HG02938 (cell line): ENCODE data around the gene HSF5.

Source experiments
- ATAC-seq: cut with Tn5 transposase; IDR thresholded peaks from one replicate; pipeline ENCODE4 v1.9.1; 2021; ENCODE audit warnings: mild to moderate bottlenecking, moderate library complexity; ENCODE audit not compliant: unreplicated experiment

The HSF5 gene

GRCh38 chr17:58387834-58388233, 100.4 kb downstream of the HSF5 start:
- no peak for ATAC-seq

GRCh38 chr17:58386708-58387107, 101.5 kb downstream of the HSF5 start:
- ATAC-seq = no peak

- no peak for ATAC-seq
These were observed 102.8 kb downstream of the HSF5 start for GRCh38 chr17:58385359-58385899.

GRCh38 chr17:58384897-58385296, 103.3 kb downstream of the HSF5 start:
- no peak for ATAC-seq

- no peak for ATAC-seq
These were observed 104.2 kb downstream of the HSF5 start for GRCh38 chr17:58383892-58384462.

- ATAC-seq = no peak
These were observed 105.4 kb downstream of the HSF5 start for GRCh38 chr17:58382872-58383242.

GRCh38 chr17:58382108-58382871, 105.9 kb downstream of the HSF5 start:
- no peak for ATAC-seq

GRCh38 chr17:58381124-58382035, 106.8 kb downstream of the HSF5 start:
- no peak for ATAC-seq

GRCh38 chr17:58380207-58381123, 107.7 kb downstream of the HSF5 start:
- ATAC-seq = no peak

GRCh38 chr17:58379511-58379824, 108.7 kb downstream of the HSF5 start:
- no peak for ATAC-seq

- ATAC-seq = no peak
These were observed 109.3 kb downstream of the HSF5 start for GRCh38 chr17:58378733-58379510.

- ATAC-seq = no peak
These were observed 110.5 kb downstream of the HSF5 start for GRCh38 chr17:58377661-58378060.

- no peak for ATAC-seq
These were observed 111.1 kb downstream of the HSF5 start for GRCh38 chr17:58377093-58377601.

GRCh38 chr17:58376472-58377000, 111.7 kb downstream of the HSF5 start:
- no peak for ATAC-seq

GRCh38 chr17:58375811-58376210, 112.4 kb downstream of the HSF5 start:
- ATAC-seq = no peak

- no peak for ATAC-seq
These were observed 113.0 kb downstream of the HSF5 start for GRCh38 chr17:58375256-58375655.

GRCh38 chr17:58373923-58374322, 114.3 kb downstream of the HSF5 start:
- no peak for ATAC-seq

- ATAC-seq = no peak
These were observed 115.2 kb downstream of the HSF5 start for GRCh38 chr17:58373003-58373402.

- no peak for ATAC-seq
These were observed 116.8 kb downstream of the HSF5 start for GRCh38 chr17:58371300-58371950.
